HFFc6 (cell line): ENCODE measurements around the gene RHBDD3. TPM values are rescaled to one million over a fixed set of nuclear protein-coding genes. Genes with fewer than 3 reads are reported as not detected.

Experiments
- DNase-seq: peaks from one replicate; pipeline ENCODE4 v3.0.0-alpha.2; 2018
- H3K27ac Mint-ChIP-seq: 2 replicates; pipeline ENCODE4 v1.8.0; 2020; ENCODE audit warnings: mild to moderate bottlenecking, mixed read lengths
- H3K27me3 Mint-ChIP-seq: 2 replicates; pipeline ENCODE4 v1.8.0; 2021; ENCODE audit warnings: mild to moderate bottlenecking, moderate library complexity, mixed read lengths; ENCODE audit not compliant: insufficient read depth
- H3K36me3 Mint-ChIP-seq: 2 replicates; pipeline ENCODE4 v1.8.0; 2021; ENCODE audit warnings: low read depth, mixed read lengths
- H3K4me1 Mint-ChIP-seq: 2 replicates; pipeline ENCODE4 v1.8.0; 2020; ENCODE audit warnings: low read depth, mixed read lengths
- H3K4me3 Mint-ChIP-seq: 2 replicates; pipeline ENCODE4 v1.8.0; 2020; ENCODE audit warnings: mild to moderate bottlenecking, moderate library complexity, mixed read lengths
- H3K9me3 Mint-ChIP-seq: 2 replicates; pipeline ENCODE4 v1.8.0; 2020; ENCODE audit warnings: mild to moderate bottlenecking, mixed read lengths
- total RNA-seq, 6 experiments: library from RNA; stranded (reverse); fragmentation: NEBNext Ultra II Directional; extraction: Animal tissue kit (Norgen Biotek cat#: 25700); gene quantifications; 2 replicates in 1 of 6; 3 replicates in 5 of 6; pipeline ENCODE4 v1.2.3, GENCODE V29; 2021
- TF ChIP-seq, protein P1 (sequence below): fragments of 200-600 bp; sonication (generic); IDR thresholded peaks from 2 replicates; pipeline ENCODE4 v1.5.0; 2021; ENCODE audit warnings: antibody characterized with exemption, mild to moderate bottlenecking

Gene RHBDD3
- total RNA-seq, 6 experiments from 2014 or later = 19.4 to 24.0 (median 21.0) TPM

DNA sequence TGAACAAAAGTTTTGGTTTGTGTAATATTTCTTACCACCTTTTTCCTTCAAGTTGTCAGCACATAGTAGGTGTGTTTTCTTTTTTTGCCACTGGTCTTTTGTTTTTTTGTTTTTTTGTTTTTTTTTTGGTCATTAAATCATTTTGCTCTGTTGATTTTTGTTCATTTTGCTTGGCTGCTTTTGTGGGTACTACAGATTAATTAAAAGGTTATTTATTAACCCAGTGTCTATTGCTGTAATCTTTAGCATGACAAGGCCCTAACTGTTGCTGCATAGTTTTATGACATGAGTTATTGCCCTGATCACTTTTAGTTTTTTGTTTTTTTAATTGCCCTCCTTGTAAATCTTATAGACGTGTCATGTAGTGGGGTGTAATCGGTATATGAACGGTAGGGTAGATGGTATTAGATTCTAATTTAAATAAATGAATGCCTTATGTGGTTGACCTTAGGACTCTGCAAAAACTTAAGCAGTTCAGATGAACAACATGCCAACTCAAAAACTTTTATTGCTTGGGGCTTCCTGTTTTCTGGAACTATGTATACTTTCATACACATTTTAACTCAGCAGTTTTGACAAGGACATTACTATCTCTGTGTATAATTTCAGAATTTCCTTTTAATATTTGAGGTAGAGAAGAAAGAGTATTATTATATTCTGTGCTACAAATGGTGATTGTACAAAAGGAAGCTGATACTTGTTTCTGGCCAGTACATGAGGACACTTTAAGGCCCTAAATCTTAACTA is 8.2 kb upstream of the RHBDD3 start:
- peaks cover 74% of the 10 kb centered on the region for H3K36me3 Mint-ChIP-seq
- DNase-seq = no peak
- peaks cover 59% of the 10 kb centered on the region for H3K4me1 Mint-ChIP-seq
- H3K9me3 Mint-ChIP-seq = no peaks in the 10 kb centered on the region
- peaks cover 4% of the 10 kb centered on the region for H3K27me3 Mint-ChIP-seq
- H3K4me3 Mint-ChIP-seq = peak overlapping the region; percentile 26; the same call in 1 of the 2 replicates
- H3K27ac Mint-ChIP-seq = peak overlapping the region; percentile 75
- TF ChIP-seq, protein P1, sequence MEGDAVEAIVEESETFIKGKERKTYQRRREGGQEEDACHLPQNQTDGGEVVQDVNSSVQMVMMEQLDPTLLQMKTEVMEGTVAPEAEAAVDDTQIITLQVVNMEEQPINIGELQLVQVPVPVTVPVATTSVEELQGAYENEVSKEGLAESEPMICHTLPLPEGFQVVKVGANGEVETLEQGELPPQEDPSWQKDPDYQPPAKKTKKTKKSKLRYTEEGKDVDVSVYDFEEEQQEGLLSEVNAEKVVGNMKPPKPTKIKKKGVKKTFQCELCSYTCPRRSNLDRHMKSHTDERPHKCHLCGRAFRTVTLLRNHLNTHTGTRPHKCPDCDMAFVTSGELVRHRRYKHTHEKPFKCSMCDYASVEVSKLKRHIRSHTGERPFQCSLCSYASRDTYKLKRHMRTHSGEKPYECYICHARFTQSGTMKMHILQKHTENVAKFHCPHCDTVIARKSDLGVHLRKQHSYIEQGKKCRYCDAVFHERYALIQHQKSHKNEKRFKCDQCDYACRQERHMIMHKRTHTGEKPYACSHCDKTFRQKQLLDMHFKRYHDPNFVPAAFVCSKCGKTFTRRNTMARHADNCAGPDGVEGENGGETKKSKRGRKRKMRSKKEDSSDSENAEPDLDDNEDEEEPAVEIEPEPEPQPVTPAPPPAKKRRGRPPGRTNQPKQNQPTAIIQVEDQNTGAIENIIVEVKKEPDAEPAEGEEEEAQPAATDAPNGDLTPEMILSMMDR = no peak

GRCh38 chr22:29275167-29275566 is 7.4 kb upstream of the RHBDD3 start:
- H3K4me1 Mint-ChIP-seq = peaks cover 67% of the 10 kb centered on the region
- no peak for DNase-seq
- H3K27ac Mint-ChIP-seq = no peak overlapping the region; the same call in 1 of the 2 replicates
- H3K9me3 Mint-ChIP-seq = no peaks in the 10 kb centered on the region
- no peak overlapping the region for H3K4me3 Mint-ChIP-seq
- TF ChIP-seq, protein P1 = no peak
- H3K27me3 Mint-ChIP-seq = no peaks in the 10 kb centered on the region; the same call in 1 of the 2 replicates
- peaks cover 82% of the 10 kb centered on the region for H3K36me3 Mint-ChIP-seq

DNA sequence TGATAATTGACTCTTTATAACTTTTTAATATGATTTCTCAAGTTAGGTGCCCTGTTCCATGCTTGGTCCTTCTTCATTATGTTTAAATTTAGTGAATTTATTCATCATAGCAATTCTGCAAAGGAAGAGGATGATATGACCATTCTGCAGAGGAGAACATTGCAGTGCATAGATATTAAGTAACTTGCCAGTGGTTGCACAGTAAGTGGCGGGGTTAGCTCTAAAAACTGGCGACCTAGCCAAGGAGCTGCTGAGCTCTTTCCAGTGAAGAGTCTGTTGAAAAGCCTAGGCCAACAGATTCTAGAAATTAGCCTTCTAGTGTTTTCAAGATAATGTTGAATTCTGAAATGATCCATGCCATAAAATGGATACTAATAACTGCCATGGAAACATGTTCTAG is 4.8 kb upstream of the RHBDD3 start:
- TF ChIP-seq, protein P1 = no peak
- H3K36me3 Mint-ChIP-seq = peaks cover 87% of the 10 kb centered on the region
- no peak for DNase-seq
- H3K4me3 Mint-ChIP-seq = peak overlapping the region; percentile 95; the same call in 1 of the 2 replicates
- H3K4me1 Mint-ChIP-seq = peaks cover 79% of the 10 kb centered on the region
- H3K27ac Mint-ChIP-seq = no peak overlapping the region
- peaks cover 4% of the 10 kb centered on the region for H3K27me3 Mint-ChIP-seq
- H3K9me3 Mint-ChIP-seq = no peaks in the 10 kb centered on the region

DNA sequence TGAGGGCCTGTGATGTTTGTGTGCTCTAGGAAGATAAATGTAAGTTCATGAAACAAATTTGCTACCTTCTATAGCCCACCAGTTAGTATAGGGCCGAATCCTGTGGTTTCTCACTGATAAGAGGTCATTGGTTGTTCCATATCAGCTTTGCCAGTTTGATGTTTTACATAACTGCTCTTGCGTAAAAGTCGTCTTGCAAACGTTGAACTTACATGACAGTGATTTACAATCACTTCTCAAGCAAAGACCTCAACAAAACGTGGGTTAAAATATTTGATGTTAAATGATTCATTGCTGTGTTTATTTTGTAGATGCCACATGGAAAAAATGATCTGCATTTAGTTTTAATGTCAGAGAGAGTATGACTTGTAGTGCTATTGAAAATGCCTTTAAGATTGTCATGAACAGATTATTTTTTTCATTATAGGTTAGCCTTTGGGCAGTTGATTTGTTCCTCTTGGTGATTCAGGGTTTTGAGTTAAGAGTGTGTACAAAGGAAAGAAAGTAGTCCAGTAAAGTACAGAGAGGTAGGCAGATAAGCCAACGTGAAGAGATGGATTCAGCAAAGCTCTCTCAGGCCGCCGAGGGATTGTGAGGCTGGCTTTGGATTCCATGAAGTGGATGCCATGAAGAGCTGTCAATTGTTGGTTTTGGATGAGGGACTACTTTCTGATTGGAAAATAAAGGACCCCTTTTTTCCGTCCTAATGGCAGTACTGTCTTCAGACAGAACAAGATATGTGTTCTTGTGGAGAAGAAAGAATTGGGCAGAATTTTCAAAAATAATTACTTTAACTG is 2.9 kb upstream of the RHBDD3 start:
- Mint-ChIP-seq H3K27ac (peak overlapping the region; percentile 99), H3K4me1 (peaks cover 79% of the 10 kb centered on the region), H3K27me3 (peaks cover 4% of the 10 kb centered on the region), H3K4me3 (peak overlapping the region; percentile 95), H3K9me3 (no peaks in the 10 kb centered on the region), H3K36me3 (peaks cover 76% of the 10 kb centered on the region)
- TF ChIP-seq, protein P1 = no peak
- peak; percentile 68 for DNase-seq

DNA sequence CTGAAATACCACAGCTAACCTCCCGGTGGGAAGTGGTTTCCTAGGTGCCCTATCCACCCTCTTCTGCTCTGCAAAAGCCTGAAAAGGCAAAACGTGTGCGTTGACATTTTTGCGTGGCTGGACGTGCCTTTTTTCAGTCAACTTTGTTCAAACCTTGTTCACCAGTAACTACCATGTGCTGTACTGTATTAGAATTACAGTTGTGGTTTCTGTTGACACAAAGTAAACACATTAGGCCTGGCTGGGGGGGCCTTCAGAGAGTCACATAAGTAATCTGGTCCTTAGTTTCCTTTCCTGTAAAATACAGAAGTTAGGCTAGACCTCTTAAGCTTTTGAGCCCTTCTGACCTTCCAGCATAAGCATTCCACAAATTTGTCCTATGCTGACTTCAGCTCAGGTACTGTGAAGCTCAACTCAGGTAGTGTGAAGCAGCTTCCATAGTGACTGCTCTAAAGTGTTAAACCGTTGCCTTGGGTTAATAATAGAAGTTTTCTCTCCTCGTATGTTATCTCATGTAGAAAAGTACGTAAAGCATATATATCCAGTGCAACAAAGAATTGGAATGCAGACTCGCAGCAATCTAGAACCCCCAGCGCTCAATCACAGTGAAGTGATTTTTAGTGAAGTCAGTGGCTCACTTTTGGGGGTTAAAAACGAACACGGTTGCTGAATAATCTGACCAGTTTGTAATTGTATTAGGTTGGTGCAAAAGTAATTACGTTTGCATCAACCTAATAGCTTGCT is 2.1 kb upstream of the RHBDD3 start:
- TF ChIP-seq, protein P1 = no peak
- Mint-ChIP-seq H3K4me3 (peak overlapping the region; percentile 95), H3K9me3 (no peaks in the 10 kb centered on the region), H3K27me3 (peaks cover 4% of the 10 kb centered on the region), H3K27ac (peak overlapping the region; percentile 99), H3K4me1 (peaks cover 71% of the 10 kb centered on the region), H3K36me3 (peaks cover 68% of the 10 kb centered on the region)
- DNase-seq = no peak
